HEK293T (cell line): ENCODE measurements around the gene MAST2.

Experiments
- ARNT ChIP-seq: fragments of 450-650 bp; IDR thresholded peaks from 2 replicates; pipeline ENCODE4 v1.6.1; 2017; ENCODE audit warnings: mild to moderate bottlenecking
- BHLHE40 ChIP-seq: fragments of 450-650 bp; IDR thresholded peaks from 2 replicates; pipeline ENCODE4 v1.6.1; 2016; ENCODE audit warnings: mild to moderate bottlenecking, moderate library complexity, borderline replicate concordance
- CTBP1 ChIP-seq: fragments of 450-650 bp; IDR thresholded peaks from 2 replicates; pipeline ENCODE4 v1.6.1; 2016; ENCODE audit warnings: borderline replicate concordance
- ELF4 ChIP-seq: fragments of 450-650 bp; IDR thresholded peaks from 2 replicates; pipeline ENCODE4 v1.6.1; 2017; ENCODE audit warnings: antibody characterized with exemption
- FOXA1 ChIP-seq: fragments of 450-650 bp; IDR thresholded peaks from 2 replicates; pipeline ENCODE4 v1.6.1; 2016; ENCODE audit warnings: mild to moderate bottlenecking
- FOXM1 ChIP-seq: fragments of 450-650 bp; IDR thresholded peaks from 2 replicates; pipeline ENCODE4 v1.6.1; 2017; ENCODE audit warnings: mild to moderate bottlenecking, borderline replicate concordance
- HDGF ChIP-seq: fragments of 450-650 bp; IDR thresholded peaks from 2 replicates; pipeline ENCODE4 v1.6.1; 2017; ENCODE audit warnings: antibody characterized with exemption, borderline replicate concordance
- NFRKB ChIP-seq: fragments of 450-650 bp; IDR thresholded peaks from 2 replicates; pipeline ENCODE4 v1.6.1; 2016; ENCODE audit warnings: mild to moderate bottlenecking, moderate library complexity
- SP1 ChIP-seq: fragments of 450-650 bp; IDR thresholded peaks from 2 replicates; pipeline ENCODE4 v1.6.1; 2017
- SUZ12 ChIP-seq: fragments of 450-650 bp; IDR thresholded peaks from 2 replicates; pipeline ENCODE4 v1.6.1; 2016; ENCODE audit warnings: mild to moderate bottlenecking
- ZNF384 ChIP-seq: fragments of 450-650 bp; IDR thresholded peaks from 2 replicates; pipeline ENCODE4 v1.6.1; 2016
- TF ChIP-seq, protein P1 (sequence below): fragments of 450-650 bp; IDR thresholded peaks from 2 replicates; pipeline ENCODE4 v1.6.1; 2016

GRCh38 chr1:45854724-45855123 is 51.3 kb downstream of the MAST2 start:
- no peak for TF ChIP-seq SP1
- no peak for TF ChIP-seq FOXA1
- TF ChIP-seq FOXM1, result no peak
- no peak for TF ChIP-seq ELF4
- no peak for TF ChIP-seq SUZ12
- TF ChIP-seq ZNF384, result no peak
- TF ChIP-seq HDGF, result no peak
- no peak for TF ChIP-seq CTBP1
- TF ChIP-seq ARNT, result no peak
- no peak for TF ChIP-seq BHLHE40
- TF ChIP-seq, protein P1, sequence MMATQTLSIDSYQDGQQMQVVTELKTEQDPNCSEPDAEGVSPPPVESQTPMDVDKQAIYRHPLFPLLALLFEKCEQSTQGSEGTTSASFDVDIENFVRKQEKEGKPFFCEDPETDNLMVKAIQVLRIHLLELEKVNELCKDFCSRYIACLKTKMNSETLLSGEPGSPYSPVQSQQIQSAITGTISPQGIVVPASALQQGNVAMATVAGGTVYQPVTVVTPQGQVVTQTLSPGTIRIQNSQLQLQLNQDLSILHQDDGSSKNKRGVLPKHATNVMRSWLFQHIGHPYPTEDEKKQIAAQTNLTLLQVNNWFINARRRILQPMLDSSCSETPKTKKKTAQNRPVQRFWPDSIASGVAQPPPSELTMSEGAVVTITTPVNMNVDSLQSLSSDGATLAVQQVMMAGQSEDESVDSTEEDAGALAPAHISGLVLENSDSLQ, result no peak
- TF ChIP-seq NFRKB, result no peak
